Esophagus mucosa (tissue), 1 donor: Measurements from ENCODE around the gene BBX. TPM values are rescaled to one million over a fixed set of nuclear protein-coding genes. Genes with fewer than 3 reads are reported as not detected.

Experiments
- ATAC-seq: fragments of 200-7000 bp; cut with Tn5 transposase; one replicate; pipeline ENCODE4 v1.9.1; 2020
- total RNA-seq: library from RNA; stranded (reverse); gene quantifications from one replicate; pipeline ENCODE4 v1.2.4, GENCODE V29; 2023
- donor health status: DM: yes; HTN: yes; CAD: no.

BBX gene
- total RNA-seq, 1 donor from 2014 or later: 19.9 TPM

DNA sequence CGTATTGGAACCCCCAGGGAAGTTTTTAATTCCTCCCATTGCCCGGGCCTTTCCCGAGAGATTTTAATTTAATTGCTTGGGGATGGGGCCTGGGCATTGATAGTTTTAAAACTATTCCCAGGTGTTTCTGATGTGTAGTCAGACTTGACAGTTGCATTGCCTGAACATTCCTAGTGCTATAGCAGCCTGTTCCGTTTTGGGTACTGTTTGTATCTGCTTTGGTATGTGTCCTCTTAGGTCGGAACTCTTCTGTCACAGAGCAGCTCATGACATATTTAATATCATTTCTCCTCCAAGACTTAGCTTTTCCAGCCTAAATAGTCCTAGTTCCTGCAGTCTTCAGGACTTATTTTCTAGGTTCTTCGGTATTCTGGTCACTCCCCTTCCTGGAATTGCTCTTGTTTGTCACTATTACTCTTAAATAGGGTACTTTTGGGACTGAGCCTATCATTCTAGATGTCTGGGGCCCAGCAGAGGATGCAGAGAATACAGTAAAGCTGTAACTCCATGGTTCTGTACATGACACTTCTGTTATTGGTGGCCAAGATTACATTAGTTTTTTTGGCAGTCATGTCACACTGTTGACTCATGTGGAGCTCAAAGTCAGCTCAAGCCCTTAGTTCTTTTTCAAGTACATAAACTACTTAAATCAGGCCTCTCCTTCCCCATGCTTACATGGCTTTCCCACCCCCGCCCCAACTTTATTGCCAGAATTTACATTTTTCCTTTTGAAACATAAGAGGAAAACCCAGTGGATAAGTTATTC is 81.5 kb downstream of the BBX start:
- no peak for ATAC-seq

DNA sequence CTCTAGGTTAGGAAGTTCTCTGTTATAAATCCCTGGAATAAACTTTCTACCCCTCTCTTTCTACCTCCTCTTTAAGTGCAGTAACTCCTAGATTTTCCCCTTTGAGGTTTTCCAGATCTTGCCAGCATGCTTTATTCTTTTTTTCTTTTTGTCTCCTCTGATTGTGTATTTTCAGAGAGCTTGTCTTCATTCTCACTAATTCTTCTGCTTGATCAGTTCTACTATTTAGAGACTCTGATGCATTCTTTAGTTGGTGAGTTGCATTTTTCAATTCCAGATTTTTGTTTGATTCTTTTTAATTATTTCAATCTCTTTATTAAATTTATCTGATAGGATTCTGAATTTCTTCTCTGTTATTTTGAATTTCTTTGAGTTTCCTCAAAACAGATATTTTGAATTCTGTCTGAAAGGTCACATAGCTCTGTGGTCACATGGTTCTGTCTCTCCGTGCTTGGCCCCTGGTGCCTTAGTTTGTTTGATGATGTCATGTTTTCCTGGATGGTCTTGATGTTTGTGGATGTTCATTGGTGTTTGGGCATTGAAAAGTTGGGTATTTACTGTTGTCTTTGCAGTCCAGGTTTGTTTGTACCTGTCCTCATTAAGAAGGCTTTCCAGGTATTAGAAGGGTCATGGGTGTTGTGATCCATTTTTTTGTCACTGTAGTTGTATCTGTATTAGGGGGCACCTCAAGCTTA is 89.2 kb downstream of the BBX start:
- ATAC-seq: no peak

DNA sequence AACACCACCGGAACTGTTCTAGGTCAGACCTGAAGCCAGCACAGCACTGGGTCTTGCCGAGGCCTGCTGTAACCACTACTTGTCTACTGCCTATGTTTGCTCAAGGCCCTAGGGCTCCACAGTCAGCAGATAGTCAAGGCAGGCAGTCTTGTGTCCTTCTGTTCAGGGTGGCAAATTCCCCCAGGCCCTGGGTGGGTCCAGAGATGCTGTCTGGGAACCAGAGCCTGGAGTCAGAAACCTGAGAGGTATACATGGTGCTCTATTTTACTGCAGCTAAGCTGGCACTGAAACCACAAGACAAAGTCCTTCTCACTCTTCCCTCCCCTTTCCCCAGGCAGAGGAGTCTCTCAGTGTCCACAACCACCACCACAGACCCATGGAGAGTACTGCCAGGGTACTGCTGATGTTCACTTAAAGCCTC is 89.9 kb downstream of the BBX start:
- ATAC-seq: no peak

DNA sequence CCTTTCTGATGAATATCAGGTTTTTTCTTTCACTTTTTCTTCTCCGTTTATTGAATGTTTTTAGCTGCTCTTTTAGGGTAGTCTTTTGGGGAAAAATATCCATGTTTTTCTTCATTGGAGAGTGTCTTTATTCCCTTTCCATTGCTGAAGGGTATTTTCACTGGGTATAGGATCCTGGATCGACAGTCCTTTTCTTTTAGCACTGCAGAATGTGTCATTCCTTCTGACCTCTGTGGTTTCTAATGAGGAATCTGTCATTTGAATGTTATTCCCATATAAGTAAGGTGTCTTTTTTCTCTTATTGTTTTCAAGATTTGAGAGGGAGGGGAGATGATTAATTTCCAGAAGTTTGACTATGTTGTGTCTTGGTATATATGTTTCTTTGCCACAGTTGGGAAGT is 96.8 kb downstream of the BBX start:
- no peak for ATAC-seq

DNA sequence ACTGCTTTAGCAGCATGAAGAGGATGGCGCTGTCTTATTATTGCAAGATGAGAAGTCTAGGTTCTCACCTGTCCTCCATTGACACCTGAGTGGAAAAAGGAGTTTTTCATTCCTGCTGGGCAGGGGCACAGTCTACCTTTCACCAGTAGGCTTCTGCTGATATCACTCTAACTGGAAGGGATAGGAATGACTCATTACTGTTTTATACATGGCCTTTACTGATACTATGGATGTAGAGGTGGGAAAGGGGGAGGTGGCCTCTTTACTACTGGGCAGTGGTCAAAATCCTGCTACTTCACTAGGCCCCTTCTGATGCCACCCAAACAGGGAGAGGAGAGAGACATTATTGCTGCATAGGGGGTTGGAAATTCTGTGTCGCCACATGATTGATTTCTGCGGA is 97.8 kb downstream of the BBX start:
- ATAC-seq: no peak

DNA sequence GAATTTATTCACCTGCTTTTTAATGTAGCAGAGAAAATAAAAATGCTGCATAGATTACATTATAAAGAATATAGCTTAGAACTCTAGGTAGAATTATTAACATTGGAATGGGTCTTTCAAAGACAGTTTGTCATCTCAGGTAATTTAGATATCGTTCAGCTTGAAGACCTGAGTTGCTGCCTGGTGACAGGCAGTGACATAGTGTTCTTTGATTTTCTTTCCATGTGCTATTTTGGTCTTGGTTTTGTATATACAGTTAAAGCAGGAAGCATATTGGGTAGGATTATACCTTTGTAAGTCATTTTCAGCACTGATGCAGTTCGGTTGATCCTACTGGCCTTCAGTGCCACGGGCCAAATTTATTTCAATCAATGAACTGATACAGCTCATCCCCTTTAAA is 98.7 kb downstream of the BBX start:
- no peak for ATAC-seq

DNA sequence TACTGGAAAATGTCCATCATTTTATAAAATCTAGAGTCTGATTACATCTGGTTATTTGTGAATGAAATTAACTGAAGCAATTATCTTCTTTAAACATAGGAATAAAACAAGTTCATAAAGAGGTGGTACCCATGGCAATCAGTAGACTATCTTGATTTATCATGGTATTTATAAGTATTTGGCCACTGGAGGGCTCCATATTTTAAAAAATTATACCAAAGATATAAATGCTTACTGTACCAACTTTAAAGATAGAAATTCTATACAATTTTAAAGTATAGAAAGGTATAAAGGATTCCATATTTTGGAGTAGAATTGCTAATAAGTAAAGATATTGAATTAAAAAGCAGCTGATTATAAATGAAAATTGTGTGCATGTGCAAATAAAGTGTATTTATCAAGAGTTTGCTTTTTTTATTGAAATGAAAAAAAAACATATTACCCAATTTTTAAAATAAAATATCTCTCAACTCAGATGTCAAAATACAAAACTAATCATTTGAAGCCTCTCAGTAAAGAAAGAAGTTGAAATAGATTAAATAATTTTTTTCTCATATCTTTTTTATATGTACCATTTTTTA is 105.3 kb downstream of the BBX start:
- no peak for ATAC-seq

DNA sequence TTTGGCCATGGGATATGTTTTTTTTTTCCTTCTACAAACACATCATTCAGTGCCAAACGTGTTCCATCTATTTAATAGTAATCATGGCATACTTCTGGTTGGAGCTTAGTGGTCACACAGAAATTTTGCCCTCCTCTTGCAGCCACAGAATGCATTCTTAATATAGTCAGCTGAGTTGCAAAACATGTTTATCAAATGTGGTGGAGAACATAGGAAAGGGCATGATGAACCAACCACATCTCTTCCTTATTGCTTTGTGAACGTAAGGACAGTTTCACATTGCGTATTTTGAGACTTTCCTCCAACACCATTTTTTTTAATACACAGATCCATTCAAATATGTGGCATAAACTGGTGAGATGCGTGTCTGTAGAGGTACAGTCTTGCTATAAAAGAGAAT is 106.8 kb downstream of the BBX start:
- no peak for ATAC-seq

DNA sequence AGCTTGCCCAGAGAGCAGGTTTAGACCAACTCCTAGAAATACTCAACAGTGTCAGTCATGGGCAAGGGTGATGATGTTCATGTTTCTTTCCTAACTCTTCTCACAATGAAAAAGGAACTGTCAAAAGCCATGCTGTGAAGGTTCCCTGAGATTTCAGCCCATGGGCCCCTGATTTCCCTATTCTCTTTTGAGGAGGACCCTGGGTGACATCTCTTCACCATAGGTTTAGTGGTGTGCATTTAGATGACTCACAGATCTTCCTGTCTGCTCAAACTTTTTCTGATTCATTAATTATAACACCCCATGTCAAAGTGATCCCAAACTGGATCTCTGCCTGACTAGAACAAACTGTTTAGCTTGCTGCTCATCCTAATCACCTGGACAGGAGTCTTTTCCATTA is 108.0 kb downstream of the BBX start:
- ATAC-seq: no peak

DNA sequence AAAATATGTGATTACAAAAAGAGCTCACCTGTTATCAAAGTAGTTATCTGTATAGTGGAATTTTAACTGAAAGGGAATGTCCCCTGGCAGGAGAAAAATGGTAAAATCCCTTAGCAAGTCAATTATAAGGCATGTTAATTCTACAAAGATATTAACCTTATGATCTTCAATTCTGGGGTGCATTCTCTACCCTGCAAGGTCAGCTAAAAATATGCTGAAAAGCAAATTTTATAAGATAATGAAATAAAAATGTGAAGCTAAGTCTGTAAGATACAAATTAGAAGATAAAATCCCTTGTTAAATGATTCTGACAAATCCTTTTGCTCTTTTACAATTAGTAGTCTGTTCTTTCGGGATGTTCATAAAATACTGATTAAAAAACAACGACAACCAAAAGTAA is 109.8 kb downstream of the BBX start:
- ATAC-seq: no peak

DNA sequence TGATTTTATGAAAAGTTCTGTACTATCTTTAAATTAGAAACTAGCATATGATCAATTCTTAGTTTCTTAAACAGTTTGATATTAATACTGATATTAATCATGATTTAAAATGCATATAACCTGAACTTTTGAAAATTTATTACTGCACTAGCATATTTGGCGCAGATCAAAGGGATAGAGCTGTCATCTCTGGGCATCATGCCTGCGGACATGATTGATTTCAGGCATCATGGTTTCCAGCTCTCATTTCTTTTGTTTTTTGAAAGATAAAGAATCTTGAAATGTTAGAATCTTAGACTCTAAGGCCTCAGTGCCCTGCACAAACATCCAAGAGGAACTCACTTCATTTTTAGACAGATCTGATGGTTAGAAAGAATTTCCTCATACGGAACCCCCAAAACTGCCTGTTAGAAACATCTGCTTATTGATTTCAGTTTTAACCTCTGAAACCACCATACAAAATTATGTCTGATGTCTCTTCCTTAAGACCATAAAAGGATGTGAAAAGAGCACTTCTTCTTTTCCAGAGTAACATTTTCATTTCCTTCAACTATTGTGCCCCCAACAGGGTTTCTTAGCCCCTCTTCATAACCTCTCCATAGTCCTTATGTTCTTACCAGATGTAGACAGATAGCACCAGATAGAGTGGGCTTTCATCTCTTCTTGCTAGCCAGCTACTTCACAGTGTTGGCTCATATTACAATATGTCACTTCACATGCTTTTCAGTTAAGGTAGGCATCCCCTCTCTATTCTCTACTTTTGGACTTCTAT is 110.8 kb downstream of the BBX start:
- ATAC-seq: no peak

DNA sequence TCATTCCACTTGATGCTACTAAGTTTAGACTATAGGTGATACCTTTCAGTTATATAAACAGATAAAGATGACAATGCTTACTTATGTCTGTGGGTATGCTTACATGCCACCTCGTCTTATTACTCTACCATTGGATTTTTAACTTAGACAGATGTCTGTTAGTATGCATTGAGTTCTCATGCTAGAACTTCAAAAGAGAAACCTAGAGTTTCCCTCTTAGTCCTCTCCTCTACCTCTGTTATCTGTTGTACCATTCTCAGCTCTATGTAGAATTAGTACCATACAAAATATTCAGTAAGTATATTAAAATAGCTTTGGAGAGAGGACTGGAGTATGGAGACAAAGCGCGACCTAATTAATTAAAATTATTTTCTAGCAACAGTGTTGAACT is 111.3 kb downstream of the BBX start:
- no peak for ATAC-seq

DNA sequence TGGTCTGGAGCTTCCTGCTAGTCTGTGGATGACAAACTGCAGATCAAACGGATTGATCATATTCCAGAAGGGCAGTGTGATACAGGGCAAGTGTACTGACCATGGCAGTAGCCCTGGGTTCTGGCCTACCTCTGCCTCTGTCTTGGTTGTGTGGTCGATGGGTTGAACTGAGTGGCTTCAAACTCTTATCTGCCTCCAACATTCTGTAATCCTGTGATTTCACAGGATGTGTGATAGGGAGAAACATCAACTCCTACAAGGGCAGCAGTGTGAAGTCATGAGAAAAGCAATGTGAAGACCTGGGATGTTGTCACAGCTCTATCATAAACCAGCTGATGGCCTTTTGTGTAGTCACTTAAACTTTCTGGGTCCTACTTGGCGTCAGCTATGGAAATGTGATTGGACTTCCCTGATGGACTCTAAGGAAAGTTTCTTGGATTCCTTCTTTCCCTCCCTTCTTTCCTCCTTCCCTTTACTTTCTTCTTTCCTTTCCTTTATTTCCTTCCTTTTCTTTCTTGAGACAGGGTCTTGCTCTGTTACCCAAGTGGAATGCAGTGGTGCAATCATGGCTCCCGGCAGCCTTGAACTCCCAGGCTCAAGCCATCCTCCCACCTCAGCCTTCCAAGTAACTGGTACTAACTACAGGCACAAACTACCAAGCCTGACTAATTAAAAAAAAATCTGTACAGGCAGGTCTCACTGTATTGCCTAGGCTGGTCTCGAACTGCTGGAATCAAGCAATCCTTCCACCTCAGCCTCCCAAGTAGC is 114.8 kb downstream of the BBX start:
- ATAC-seq: no peak

DNA sequence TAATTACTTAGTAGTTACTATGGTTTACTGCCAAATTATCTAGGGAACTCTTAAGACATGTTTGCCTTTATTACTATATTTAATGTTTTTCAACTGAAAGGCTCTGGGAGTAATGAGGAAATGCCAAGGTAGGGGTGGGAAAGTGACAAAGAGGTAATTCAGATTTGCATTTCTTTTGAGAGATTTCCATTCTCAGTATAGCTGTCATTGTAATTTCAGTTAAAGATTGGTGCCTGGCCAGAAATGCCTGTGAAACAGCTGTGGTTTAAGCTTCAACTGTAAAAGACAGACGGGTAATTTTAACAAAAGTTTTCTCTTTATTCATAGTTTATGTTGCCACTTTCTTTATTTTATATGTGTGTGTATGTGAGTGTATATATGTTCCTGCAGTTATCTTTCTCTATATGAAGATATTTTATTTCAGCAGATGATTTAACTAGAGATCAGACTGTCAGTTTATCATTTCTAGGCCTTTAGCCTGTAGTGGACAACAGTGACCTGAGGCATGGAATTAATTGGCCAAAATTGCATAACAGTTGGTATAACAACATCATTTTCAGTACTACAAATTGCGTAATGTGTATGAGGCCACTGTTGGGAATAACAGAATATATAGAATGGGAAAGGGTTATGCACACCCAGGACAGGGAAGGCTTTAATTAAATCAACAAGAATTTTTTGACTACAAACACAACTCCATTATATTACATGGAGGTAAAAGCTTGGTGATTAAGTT is 119.0 kb downstream of the BBX start:
- ATAC-seq: no peak

DNA sequence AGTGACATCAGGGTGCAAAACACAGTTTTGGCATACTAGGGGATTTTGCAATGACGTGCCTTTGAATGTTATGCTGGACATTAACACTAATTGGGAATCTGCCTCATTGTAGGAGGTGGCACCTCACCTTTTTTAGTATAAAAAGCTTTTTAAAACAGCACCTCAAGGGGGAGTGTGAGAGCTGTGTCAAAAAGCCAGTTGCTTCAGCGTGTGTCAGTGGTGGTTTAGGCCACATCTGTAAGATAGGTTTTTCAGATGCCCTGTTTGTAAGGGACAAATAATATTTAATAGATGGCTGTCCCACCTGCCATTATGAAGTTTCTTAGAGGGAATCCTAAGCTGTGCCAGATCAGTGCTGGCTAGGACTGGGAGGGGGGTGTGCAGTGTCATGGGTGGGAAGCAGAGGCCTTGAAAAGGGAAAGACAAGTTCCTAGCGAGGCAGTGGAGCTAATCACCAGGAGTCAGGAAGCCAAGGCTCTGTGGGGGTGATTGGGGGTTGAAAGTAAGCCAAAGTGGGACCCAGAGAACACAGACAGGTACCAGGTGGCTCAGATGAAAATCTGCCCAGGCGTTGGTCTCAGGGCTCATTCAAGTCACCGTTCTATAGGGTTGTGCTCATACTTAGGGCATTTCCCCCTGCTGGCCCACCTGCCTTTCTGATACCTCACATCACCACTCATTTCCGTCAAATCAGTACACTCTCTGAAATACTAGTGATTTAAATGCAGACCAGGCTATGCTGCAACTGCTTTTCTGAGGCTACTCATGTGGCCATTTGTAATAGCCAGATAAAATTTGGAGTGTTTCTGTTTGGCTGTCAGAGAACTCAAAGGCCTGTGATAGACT is 120.5 kb downstream of the BBX start:
- no peak for ATAC-seq

DNA sequence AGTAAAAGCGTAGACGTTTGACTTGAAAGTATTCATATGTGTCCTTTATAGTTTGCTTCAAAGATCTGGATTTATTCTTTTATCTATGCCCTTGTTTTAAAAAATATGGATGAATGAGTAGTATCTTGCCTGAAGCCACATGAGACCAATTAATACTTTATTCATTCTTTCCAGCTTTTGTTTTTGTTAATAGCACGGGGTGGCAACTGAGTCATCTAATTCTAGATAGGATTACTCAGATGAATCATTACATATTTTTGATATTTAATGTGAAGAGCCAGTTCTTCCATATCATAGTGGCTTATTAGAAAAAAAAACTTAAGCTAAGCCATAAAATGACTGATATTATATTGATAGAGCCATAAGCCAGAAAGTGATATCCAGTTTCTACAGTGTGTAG is 121.9 kb downstream of the BBX start:
- ATAC-seq: no peak

DNA sequence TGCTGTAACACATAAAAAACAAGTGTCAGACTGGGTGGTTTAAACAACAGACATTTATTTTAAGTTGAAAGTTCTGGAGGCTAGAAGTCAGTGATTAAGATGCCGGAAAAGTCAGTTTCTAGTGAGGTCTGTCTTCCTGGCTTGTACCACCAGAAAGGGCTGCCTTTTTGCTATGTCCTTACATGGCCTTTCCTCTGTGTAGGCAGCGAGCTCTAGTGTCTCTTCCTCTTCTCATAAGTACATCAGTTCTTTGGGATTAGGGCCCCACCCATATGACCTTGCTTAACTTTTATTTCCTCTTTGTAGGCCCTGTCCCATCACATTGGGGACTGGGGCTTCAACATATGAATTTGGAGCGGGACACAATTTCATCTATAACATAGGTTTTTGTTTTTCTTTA is 128.0 kb downstream of the BBX start:
- ATAC-seq: no peak

DNA sequence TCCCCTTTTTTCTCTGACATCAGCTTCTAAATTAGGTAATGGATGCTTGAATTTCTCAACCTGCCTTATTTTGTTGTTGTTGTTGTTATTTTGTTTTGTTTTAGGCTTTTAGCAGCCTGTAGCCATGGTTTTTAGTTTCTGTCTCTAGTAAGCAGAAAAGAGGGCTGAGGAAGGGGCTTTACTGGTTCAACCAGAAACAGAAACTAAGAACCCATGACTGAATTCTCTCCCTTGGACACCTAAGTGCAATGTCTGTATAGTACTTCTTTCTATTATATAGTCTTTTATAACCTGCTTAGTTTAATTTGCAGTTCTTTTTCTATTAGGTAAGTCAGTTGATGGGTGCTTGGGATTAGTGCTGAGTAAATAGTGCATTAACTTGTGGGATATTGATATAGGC is 129.0 kb downstream of the BBX start:
- no peak for ATAC-seq

DNA sequence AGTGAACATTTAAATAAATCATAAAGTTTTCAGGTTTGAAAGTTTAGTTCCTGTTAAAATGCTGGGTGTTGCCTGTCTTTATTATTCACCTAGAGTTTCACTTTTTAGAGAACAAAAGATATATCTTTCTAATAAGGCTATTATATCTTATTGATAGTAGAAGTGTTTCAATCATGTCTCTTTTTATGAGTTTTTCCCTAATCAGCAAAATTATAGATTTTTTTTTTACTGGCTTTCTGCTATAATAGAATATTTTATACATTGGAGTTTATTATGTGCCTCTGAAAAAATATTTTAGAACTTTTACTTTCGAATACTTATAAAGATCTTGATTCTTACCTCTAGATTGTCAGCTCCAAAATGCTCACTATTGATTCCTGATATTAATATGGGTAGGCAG is 131.5 kb downstream of the BBX start:
- no peak for ATAC-seq

DNA sequence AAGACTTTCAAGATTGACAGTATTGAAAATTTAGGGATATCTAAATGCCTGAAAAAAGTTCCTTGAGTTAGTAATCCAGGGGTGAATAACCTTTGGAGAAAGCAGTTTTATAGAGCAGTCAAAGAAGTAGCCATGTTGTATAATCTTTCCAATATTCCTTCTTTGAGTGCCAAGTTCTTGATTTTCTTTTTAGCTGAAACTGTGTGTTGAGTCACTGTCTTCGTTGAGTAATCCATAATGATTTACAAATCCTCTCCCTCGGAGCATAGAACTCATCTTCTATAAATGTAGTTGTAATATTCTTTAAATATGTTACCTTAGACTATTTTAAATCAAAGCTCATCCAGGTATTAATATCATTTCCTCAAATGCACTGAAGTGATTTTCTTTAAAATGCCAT is 135.2 kb downstream of the BBX start:
- no peak for ATAC-seq
